ENCODE measurements around the gene HIVEP3.

The HIVEP3 gene

DNA sequence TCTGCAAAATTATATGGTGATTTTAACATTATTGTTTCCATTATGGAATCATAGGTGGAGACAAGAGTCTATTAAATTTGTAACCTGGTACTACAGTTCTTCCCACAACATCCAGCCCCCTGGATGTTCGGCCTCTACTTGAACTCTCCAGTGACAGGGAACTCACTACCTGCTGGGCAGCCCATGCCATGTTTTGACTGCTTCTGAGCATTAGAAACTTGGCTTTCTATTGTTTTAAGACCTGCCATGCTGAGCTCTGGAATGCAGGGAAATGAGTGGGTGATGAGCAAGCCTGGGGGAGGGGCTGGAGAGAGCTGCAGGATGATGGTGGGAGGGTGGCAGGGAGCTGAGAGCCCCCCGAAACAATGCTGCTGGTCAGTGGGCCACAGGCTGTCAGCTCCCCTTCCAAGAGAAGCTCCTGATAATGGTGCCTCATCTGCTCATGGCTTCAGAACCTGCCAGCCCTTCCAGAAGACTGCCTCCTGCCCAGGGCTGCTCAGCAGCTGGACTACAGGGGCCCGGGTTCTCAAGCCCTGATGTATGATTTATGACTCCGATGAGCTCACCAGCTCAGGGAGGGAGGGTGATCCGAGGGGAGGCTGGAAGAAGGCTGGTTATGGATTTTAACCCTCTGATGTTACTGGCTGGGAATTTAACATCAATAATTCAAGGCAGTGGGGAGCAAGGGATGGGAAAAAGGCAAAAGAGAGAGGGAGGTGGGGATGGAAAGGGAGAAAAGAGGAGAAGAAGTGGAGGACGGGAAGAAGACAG, 205.0 kb downstream of the HIVEP3 start (continued):
- TF ChIP-seq, protein P1, sequence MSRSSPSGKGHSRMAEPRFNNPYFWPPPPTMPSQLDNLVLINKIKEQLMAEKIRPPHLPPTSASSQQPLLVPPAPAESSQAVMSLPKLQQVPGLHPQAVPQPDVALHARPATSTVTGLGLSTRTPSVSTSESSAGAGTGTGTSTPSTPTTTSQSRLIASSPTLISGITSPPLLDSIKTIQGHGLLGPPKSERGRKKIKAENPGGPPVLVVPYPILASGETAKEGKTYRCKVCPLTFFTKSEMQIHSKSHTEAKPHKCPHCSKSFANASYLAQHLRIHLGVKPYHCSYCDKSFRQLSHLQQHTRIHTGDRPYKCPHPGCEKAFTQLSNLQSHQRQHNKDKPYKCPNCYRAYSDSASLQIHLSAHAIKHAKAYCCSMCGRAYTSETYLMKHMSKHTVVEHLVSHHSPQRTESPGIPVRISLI (tag by site-specific recombination; IDR thresholded peaks at IDR 0.05): no peak
- TF ChIP-seq BCL11B (tag by site-specific recombination; IDR thresholded peaks at IDR 0.05; ENCODE audit: low read depth) (no peak), EGR2 (tag by site-specific recombination; IDR thresholded peaks at IDR 0.05; ENCODE audit: low read depth) (peak; percentile 57), ZFHX2 (tag by site-specific recombination; conservative IDR thresholded peaks at IDR 0.05) (peak; percentile 82), GLIS2 (tag by site-specific recombination; IDR thresholded peaks at IDR 0.05) (peak; percentile 26; the same call in 1 of the 2 replicates), ZNF510 (tag by site-specific recombination; IDR thresholded peaks at IDR 0.05; ENCODE audit: insufficient replicate concordance) (no peak), ZFP69B (tag by site-specific recombination; IDR thresholded peaks at IDR 0.05) (peak; percentile 18; the same call in 1 of the 2 replicates), GLIS1 (tag by site-specific recombination; IDR thresholded peaks at IDR 0.05) (peak; percentile 52), SP3 (tag by site-specific recombination; IDR thresholded peaks at IDR 0.05) (no peak), KLF8 (tag by site-specific recombination; IDR thresholded peaks at IDR 0.05) (no peak), ZNF391 (tag by site-specific recombination; IDR thresholded peaks at IDR 0.05; ENCODE audit: borderline replicate concordance, low read depth) (no peak), RBAK (tag by site-specific recombination; IDR thresholded peaks at IDR 0.05) (no peak), ZNF433 (tag by site-specific recombination; IDR thresholded peaks at IDR 0.05; ENCODE audit: low read depth) (no peak), ZNF830 (tag by site-specific recombination; IDR thresholded peaks at IDR 0.05; ENCODE audit: low read depth) (no peak), ZNF747 (tag by site-specific recombination; IDR thresholded peaks at IDR 0.05) (no peak), ZNF341 (tag by site-specific recombination; IDR thresholded peaks at IDR 0.05; ENCODE audit: low read depth) (peak; percentile 73), ZNF184 (tag by site-specific recombination; IDR thresholded peaks at IDR 0.05) (no peak), ZNF560 (tag by site-specific recombination; IDR thresholded peaks at IDR 0.05; ENCODE audit: borderline replicate concordance) (no peak)
- TF ChIP-seq, protein P2, sequence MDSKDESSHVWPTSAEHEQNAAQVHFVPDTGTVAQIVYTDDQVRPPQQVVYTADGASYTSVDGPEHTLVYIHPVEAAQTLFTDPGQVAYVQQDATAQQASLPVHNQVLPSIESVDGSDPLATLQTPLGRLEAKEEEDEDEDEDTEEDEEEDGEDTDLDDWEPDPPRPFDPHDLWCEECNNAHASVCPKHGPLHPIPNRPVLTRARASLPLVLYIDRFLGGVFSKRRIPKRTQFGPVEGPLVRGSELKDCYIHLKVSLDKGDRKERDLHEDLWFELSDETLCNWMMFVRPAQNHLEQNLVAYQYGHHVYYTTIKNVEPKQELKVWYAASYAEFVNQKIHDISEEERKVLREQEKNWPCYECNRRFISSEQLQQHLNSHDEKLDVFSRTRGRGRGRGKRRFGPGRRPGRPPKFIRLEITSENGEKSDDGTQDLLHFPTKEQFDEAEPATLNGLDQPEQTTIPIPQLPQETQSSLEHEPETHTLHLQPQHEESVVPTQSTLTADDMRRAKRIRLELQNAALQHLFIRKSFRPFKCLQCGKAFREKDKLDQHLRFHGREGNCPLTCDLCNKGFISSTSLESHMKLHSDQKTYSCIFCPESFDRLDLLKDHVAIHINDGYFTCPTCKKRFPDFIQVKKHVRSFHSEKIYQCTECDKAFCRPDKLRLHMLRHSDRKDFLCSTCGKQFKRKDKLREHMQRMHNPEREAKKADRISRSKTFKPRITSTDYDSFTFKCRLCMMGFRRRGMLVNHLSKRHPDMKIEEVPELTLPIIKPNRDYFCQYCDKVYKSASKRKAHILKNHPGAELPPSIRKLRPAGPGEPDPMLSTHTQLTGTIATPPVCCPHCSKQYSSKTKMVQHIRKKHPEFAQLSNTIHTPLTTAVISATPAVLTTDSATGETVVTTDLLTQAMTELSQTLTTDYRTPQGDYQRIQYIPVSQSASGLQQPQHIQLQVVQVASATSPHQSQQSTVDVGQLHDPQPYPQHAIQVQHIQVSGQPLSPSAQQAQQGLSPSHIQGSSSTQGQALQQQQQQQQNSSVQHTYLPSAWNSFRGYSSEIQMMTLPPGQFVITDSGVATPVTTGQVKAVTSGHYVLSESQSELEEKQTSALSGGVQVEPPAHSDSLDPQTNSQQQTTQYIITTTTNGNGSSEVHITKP (tag by site-specific recombination; IDR thresholded peaks at IDR 0.05): peak; percentile 44
- TF ChIP-seq, protein P3, sequence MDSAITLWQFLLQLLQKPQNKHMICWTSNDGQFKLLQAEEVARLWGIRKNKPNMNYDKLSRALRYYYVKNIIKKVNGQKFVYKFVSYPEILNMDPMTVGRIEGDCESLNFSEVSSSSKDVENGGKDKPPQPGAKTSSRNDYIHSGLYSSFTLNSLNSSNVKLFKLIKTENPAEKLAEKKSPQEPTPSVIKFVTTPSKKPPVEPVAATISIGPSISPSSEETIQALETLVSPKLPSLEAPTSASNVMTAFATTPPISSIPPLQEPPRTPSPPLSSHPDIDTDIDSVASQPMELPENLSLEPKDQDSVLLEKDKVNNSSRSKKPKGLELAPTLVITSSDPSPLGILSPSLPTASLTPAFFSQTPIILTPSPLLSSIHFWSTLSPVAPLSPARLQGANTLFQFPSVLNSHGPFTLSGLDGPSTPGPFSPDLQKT (IDR thresholded peaks at IDR 0.05; ENCODE audit: borderline replicate concordance, low read depth, low read length): no peak
- TF ChIP-seq, protein P4, sequence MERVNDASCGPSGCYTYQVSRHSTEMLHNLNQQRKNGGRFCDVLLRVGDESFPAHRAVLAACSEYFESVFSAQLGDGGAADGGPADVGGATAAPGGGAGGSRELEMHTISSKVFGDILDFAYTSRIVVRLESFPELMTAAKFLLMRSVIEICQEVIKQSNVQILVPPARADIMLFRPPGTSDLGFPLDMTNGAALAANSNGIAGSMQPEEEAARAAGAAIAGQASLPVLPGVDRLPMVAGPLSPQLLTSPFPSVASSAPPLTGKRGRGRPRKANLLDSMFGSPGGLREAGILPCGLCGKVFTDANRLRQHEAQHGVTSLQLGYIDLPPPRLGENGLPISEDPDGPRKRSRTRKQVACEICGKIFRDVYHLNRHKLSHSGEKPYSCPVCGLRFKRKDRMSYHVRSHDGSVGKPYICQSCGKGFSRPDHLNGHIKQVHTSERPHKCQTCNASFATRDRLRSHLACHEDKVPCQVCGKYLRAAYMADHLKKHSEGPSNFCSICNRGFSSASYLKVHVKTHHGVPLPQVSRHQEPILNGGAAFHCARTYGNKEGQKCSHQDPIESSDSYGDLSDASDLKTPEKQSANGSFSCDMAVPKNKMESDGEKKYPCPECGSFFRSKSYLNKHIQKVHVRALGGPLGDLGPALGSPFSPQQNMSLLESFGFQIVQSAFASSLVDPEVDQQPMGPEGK (tag by site-specific recombination; IDR thresholded peaks at IDR 0.05): peak; percentile 64
- TF ChIP-seq, protein P5, sequence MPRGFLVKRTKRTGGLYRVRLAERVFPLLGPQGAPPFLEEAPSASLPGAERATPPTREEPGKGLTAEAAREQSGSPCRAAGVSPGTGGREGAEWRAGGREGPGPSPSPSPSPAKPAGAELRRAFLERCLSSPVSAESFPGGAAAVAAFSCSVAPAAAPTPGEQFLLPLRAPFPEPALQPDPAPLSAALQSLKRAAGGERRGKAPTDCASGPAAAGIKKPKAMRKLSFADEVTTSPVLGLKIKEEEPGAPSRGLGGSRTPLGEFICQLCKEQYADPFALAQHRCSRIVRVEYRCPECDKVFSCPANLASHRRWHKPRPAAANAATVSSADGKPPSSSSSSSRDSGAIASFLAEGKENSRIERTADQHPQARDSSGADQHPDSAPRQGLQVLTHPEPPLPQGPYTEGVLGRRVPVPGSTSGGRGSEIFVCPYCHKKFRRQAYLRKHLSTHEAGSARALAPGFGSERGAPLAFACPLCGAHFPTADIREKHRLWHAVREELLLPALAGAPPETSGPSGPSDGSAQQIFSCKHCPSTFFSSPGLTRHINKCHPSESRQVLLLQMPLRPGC (tag by site-specific recombination; IDR thresholded peaks at IDR 0.05): peak; percentile 50; the same call in 1 of the 2 replicates
- TF ChIP-seq, protein P6, sequence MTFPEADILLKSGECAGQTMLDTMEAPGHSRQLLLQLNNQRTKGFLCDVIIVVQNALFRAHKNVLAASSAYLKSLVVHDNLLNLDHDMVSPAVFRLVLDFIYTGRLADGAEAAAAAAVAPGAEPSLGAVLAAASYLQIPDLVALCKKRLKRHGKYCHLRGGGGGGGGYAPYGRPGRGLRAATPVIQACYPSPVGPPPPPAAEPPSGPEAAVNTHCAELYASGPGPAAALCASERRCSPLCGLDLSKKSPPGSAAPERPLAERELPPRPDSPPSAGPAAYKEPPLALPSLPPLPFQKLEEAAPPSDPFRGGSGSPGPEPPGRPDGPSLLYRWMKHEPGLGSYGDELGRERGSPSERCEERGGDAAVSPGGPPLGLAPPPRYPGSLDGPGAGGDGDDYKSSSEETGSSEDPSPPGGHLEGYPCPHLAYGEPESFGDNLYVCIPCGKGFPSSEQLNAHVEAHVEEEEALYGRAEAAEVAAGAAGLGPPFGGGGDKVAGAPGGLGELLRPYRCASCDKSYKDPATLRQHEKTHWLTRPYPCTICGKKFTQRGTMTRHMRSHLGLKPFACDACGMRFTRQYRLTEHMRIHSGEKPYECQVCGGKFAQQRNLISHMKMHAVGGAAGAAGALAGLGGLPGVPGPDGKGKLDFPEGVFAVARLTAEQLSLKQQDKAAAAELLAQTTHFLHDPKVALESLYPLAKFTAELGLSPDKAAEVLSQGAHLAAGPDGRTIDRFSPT (tag by site-specific recombination; IDR thresholded peaks at IDR 0.05): no peak
- TF ChIP-seq, protein P7, sequence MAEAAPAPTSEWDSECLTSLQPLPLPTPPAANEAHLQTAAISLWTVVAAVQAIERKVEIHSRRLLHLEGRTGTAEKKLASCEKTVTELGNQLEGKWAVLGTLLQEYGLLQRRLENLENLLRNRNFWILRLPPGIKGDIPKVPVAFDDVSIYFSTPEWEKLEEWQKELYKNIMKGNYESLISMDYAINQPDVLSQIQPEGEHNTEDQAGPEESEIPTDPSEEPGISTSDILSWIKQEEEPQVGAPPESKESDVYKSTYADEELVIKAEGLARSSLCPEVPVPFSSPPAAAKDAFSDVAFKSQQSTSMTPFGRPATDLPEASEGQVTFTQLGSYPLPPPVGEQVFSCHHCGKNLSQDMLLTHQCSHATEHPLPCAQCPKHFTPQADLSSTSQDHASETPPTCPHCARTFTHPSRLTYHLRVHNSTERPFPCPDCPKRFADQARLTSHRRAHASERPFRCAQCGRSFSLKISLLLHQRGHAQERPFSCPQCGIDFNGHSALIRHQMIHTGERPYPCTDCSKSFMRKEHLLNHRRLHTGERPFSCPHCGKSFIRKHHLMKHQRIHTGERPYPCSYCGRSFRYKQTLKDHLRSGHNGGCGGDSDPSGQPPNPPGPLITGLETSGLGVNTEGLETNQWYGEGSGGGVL (tag by site-specific recombination; IDR thresholded peaks at IDR 0.05): peak; percentile 56; the same call in 1 of the 2 replicates

Data from HEK293 (cell line).